Hippocampal formation (tissue), 2 donors: ENCODE results near the gene USH1C.

Experiments
- DNase-seq, 2 donors: peaks; one replicate each; lab custom pipeline; 2025; lab: John Stamatoyannopoulos, UW

USH1C gene

DNA sequence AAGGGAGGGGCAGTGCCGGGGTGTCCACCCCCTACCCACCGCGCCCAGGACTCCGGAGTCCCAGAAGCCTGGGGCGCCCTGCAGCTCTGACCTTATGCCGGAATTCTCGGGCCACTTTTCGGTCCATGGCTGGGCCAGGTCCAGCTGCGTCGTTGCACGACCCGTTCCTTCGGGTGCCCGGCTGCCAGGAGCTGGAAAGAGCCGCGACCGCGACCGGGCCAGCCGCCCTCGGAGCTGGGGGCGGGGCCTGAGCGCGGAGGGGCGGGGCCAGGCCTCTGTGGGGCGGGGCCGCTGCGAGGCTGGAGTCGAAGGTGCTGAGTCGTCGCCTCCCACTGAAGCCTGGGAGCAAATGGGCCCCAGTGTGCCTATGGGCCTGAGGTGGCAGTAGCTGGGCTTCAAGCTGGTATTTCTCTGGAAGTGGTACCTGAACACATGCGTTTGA lies at the start of gene USH1C:
Gene USH1C, minus strand, starts transcription at position 236 of the 442 bp plus-strand sequence. Its CDS starts 109 bp downstream, at position 127.
- no peak for DNase-seq

GRCh38 chr11:17593466-17594245 lies 49.4 kb upstream of the USH1C start:
- no peak for DNase-seq

DNA sequence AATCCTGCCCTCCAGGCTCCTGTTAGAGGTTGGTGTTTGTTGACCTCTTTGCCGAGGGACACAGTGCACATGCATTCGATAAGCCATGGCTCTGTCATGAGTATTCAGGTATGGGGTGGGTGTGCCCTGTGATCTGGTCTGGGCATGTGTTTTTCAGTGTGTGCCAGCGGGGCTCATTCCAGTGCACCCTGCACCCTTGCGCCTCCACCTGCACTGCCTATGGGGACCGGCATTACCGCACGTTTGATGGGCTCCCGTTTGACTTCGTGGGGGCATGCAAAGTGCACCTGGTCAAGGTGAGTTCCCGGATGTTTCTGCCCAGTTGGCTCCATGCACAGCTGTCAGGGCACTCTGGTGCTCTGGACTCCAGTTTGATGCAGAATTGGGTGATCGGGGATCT lies 47.1 kb upstream of the USH1C start:
- no peak for DNase-seq

DNA sequence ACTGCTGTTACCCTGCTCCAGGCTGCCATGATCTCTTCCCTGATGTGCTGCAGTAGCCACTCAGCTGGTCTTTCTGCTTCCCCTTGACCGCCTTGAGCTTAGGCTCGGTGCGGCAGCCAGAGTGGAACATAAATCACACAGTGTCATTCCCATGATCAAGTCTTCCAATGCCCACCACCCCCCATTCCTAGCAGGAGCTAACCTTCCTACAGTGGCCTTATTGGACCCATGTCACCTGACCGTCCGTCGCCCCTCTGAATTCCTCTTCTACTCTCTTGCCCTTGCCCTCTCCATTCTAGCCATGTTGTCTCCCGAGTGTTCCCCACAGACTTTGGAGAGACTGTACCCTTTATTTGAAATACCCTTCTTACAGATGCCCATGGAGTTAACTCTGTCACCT lies 46.2 kb upstream of the USH1C start:
- DNase-seq: no peak

DNA sequence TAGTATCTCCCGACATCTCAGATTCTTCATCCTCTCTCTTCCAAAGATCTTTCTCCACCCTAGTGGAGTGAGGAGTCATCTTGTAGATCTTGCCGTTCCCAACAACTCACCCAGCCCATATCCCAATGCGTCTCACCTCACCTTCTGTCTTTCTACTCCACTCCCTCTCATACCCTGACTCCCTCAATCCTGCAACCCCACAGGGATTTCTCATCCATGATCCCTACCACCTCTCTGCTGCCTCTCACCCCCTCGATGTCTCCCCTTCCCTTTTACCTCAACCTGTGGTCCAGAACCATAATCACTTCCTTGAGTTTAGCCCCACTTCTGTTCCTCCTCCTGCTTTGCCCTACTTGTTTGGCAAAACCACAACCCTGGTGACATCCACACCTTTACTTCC lies 44.5 kb upstream of the USH1C start:
- DNase-seq: no peak

DNA sequence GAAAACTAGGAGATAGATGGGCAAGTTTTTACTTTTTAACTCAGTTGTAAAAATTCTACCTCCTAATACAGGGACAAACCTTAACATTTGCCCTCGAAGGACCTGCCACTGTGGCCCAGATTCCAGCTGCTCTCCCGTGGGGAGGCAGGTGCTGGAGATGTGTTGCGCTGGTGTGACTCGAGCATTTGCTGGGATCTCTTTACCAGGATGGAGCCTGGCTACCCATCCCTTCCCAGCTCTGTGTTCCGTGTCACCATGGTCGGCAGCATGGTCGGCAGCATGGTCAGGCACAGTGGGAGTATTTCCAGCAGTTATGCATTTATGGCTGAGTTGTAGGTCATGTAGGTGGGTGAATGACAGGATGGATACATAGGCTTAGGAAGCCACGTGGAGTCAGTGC lies 44.0 kb upstream of the USH1C start:
- no peak for DNase-seq

DNA sequence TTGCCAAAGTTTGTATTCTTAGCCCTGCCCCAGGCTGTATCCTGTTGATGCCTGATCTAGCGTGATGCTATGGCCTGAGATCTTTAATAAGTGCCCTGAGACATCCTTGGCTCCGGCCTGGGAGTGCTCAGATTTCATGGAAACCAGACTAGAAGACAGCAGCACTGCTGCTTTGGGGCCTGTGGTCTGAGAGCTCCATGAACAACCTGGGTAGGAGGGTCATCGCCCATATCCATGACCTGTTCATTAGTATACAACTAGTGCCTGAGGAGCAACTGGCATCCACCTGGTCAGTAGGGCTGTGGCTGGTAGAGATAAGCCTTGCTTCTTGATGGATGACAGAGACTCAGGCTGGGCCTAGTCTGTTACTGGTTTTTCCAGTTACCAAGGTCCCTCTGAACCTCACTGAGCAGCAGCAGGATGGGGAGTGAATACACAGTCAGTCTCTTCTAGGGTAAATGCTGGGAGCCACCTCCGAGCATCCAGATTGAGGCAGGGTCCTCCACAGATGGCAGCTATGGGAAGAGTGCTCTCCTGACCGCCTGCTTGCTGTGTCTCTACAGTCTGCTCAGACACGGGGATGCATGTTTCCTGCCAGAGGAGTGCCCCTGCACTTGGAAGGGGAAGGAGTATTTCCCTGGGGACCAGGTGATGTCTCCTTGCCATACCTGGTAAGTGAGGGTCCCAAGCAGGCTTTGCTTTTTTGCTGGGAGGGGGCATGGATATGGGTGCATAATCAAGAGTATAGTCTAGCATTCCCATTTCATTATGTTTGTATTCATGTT lies 41.9 kb upstream of the USH1C start:
- no peak for DNase-seq

GRCh38 chr11:17581732-17582053 lies 37.5 kb upstream of the USH1C start:
- no peak for DNase-seq

- DNase-seq: no peak
These were observed 37.0 kb upstream of the USH1C start for GRCh38 chr11:17581036-17581731.

- no peak for DNase-seq
These were observed 36.1 kb upstream of the USH1C start for GRCh38 chr11:17580271-17580670.

- no peak for DNase-seq
These were observed 35.2 kb upstream of the USH1C start for GRCh38 chr11:17579451-17579850.

DNA sequence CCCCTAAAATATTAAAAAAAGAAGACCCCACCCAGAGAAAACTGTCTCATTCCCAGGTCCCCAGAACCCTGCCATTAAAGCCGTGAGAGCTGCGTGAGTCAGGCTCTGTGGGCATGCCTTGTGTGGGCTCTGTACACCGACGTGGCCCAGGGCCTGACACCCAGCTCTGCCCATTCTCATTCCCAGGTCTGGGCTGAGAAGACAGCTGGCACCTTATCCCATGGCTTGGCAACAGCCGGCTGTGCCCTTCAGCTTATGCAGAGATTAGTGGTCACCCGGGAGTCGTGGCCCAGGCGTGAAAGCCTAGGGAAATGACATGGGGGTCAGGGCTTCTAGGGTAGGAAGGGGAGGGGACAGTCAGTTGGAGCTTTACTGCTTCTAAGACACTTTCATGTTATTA lies 34.7 kb upstream of the USH1C start:
- DNase-seq: no peak

DNA sequence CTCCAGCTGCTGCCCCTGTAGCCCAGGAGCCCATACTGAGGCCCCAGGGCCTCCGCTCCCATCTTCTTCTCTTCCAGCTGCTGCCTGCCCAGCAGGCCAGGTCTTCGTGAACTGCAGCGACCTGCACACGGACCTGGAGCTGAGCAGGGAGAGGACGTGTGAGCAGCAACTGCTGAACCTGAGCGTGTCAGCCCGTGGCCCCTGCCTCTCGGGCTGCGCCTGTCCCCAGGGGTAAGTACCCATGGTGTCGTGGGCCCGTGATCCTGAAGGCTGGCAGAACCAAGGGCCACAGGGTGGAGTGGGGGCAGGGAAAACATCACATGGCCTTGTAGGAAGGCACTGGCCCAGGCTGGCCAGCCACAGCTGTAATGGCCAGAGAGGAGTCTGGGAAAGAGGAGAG lies 34.1 kb upstream of the USH1C start:
- no peak for DNase-seq

GRCh38 chr11:17575431-17576425 lies 31.5 kb upstream of the USH1C start:
- no peak for DNase-seq

- no peak for DNase-seq
These were observed 30.2 kb upstream of the USH1C start for GRCh38 chr11:17574141-17575091.

GRCh38 chr11:17573526-17573925 lies 29.3 kb upstream of the USH1C start:
- DNase-seq: no peak

GRCh38 chr11:17572791-17573460 lies 28.7 kb upstream of the USH1C start:
- no peak for DNase-seq

DNA sequence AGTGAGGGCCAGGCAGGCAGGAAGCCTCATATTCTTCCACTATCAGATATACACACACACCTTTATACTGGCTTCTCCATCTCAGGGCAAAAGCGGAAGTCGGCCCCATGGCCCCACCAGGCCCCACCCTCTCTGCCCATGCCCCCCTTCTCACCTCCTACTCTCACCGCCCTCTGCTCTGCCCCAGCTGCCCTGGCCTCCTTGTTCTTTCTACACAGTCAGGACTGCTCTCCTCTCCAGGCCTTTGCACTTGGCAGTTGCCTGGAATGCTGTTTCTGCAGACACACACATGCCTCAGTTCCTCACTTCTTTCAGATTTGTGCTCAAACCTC lies 28.1 kb upstream of the USH1C start:
- DNase-seq: no peak

DNA sequence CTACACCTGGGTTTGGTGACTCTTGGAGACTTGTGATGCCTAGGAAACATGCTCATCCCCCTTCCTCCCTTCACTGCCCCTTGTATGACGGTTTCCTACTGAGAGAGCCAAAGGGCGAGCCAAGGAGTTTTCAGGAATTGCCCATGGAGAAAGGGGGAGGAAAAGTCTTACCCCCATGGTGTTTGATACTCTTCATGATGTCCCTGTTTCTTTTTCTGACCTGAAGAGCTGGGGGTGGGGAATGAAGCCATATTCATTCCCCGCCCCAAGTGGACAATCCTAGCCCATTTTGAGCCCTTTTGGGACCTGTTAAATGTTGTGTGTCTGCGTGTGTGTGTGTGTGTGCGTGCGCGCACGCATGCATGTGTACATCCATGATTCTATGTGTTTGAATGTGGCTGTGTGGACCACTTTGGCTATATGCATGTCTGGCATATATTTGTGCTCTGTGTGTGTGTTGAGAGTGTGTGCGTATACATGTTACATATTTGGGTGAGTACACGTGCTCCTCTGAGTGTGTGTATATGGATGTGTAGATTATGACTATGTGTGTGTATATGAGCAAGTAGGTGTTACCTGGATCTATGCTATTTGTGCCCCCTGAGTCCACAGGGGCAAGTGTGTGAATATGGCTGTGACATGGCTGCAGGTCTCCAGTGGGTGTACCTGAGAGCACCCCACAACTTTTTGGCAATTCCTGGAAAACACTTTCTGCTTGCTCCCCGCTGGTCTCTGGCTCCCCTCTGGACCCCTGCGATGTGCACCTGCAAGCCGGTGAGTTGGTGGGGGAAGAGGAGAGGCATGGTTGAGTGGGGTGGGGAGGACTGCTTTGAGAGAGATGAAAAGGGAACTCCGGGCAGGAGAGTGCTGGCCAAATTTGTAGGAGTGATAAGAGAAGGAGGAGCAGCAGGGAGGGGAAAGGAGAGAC lies 27.5 kb upstream of the USH1C start:
- no peak for DNase-seq
